K562 (cell line): ENCODE results near the gene HEG1. TPM values are rescaled to one million over a fixed set of nuclear protein-coding genes. Genes with fewer than 3 reads are reported as not detected.

Experiments
- ATAC-seq: fragments of 200-7000 bp; cut with Tn5 transposase; 3 replicates; pipeline ENCODE4 v1.9.1; 2020; ENCODE audit warnings: moderate library complexity
- BruUV-seq: library from RNA; stranded (reverse); fragments of 400-500 nt; replicated peaks from 2 replicates; lab custom pipeline; 2021; lab: Mats Ljungman, UMichigan
- CTCF ChIA-PET: fragments of 300-600 bp; formaldehyde crosslinking; extraction: SDS; loops from one replicate; lab custom pipeline; 2021; ENCODE audit warnings: low intra/inter-chr PET ratio; lab: Yijun Ruan, JAX
- POLR2A ChIA-PET: fragments of 300-600, 350-650 bp; sonication (Branson Sonifier 250); formaldehyde crosslinking; extraction: SDS; loops from one replicate; lab custom pipeline; 2021; ENCODE audit warnings: antibody characterized with exemption, inconsistent platforms; lab: Yijun Ruan, JAX
- DNase-seq, 4 experiments: peaks; one replicate each; pipeline versions ENCODE4 v3.0.0 to v3.0.0-alpha.2; 2011 to 2018; ENCODE audit warnings: low spot score in 3 of 4, mixed read lengths in 3 of 4; ENCODE audit errors: extremely low read depth in 1 of 4
- FAIRE-seq: peaks from 2 replicates; lab custom pipeline; 2011; peaks lifted over from hg19 to GRCh38; lab: Jason Lieb, UNC
- H2AFZ ChIP-seq: 2 replicates; pipeline ENCODE4 v1.6.0; 2011; ENCODE audit warnings: low read depth, low read length, control low read depth, inconsistent platforms
- H3K27ac ChIP-seq: fragments of 200-600 bp; 3 replicates; pipeline ENCODE4 v1.8.0; 2011; ENCODE audit warnings: low read depth, mild to moderate bottlenecking, control low read depth, inconsistent platforms, low read length, moderate library complexity, mixed read lengths; ENCODE audit errors: extremely low read depth
- H3K27me3 ChIP-seq, 2 experiments: fragments of 300-600 bp in 1 of 2; 2 replicates in 1 of 2; 3 replicates in 1 of 2; pipeline versions ENCODE4 v1.6.0 to v1.8.0; 2011; ENCODE audit warnings: inconsistent platforms in 2 of 2, low read length in 2 of 2, mild to moderate bottlenecking in 1 of 2, mixed read lengths in 1 of 2, moderate library complexity in 1 of 2; ENCODE audit not compliant: control insufficient read depth in 2 of 2, insufficient read depth in 2 of 2
- H3K36me3 ChIP-seq: fragments of 300-600 bp; 3 replicates; pipeline ENCODE4 v1.8.0; 2011; ENCODE audit warnings: mild to moderate bottlenecking, low read length, inconsistent platforms; ENCODE audit not compliant: control insufficient read depth, insufficient read depth
- H3K4me1 ChIP-seq, 2 experiments: fragments of 200-600 bp in 1 of 2; replicated peaks in 1 of 2; 2 replicates in 1 of 2; 3 replicates in 1 of 2; pipeline versions ENCODE4 v1.5.1 to v1.8.0; 2011; ENCODE audit warnings: inconsistent platforms in 2 of 2, low read length in 2 of 2, mild to moderate bottlenecking in 1 of 2, mixed read lengths in 1 of 2, moderate library complexity in 1 of 2; ENCODE audit not compliant: control insufficient read depth in 2 of 2, insufficient read depth in 2 of 2
- H3K4me2 ChIP-seq: 2 replicates; pipeline ENCODE4 v1.6.1; 2011; ENCODE audit warnings: low read length, control low read depth, inconsistent platforms, mixed read lengths; ENCODE audit not compliant: insufficient read depth
- H3K4me3 ChIP-seq: fragments of 200-600 bp; sonication (generic), shearing (Covaris generic); 2 replicates; pipeline ENCODE4 v1.5.1; 2016; ENCODE audit warnings: control low read depth, inconsistent platforms
- H3K79me2 ChIP-seq: fragments of 200-600 bp; 3 replicates; pipeline ENCODE4 v1.8.0; 2011; ENCODE audit warnings: low read length, inconsistent platforms; ENCODE audit not compliant: control insufficient read depth, insufficient read depth
- H3K9ac ChIP-seq, 2 experiments: 2 replicates each; pipeline versions ENCODE4 v1.6.0 to v1.6.1; 2011; ENCODE audit warnings: low read depth in 2 of 2, low read length in 2 of 2, control low read depth in 1 of 2, inconsistent platforms in 1 of 2, mild to moderate bottlenecking in 1 of 2, mixed read lengths in 1 of 2; ENCODE audit not compliant: insufficient read depth in 1 of 2
- H3K9me1 ChIP-seq: one replicate; pipeline ENCODE4 v1.6.0; 2011; ENCODE audit warnings: inconsistent platforms, mild to moderate bottlenecking, low read length, moderate library complexity; ENCODE audit not compliant: control insufficient read depth, insufficient read depth
- H3K9me3 ChIP-seq: replicated peaks from 2 replicates; pipeline ENCODE4 v1.5.1; 2011; ENCODE audit warnings: low read depth, low read length, inconsistent platforms; ENCODE audit not compliant: control insufficient read depth, insufficient read depth
- H4K20me1 ChIP-seq: replicated peaks from 2 replicates; pipeline ENCODE4 v1.6.1; 2011; ENCODE audit warnings: low read length, inconsistent platforms, mixed read lengths; ENCODE audit not compliant: control insufficient read depth, insufficient read depth
- ARNT ChIP-seq, 2 experiments: fragments of 450-650 bp; IDR thresholded peaks; 2 replicates each; pipeline ENCODE4 v1.6.1; 2016; ENCODE audit warnings: mild to moderate bottlenecking in 1 of 2
- CCAR2 ChIP-seq: fragments of 200-400 bp; formaldehyde crosslinking; IDR thresholded peaks from 2 replicates; pipeline ENCODE4 v1.6.1; 2017; ENCODE audit warnings: mild to moderate bottlenecking, low read depth, low read length
- FOSL1 ChIP-seq: fragments of 200-800 bp; sonication (Bioruptor generic); conservative IDR thresholded peaks from 2 replicates; pipeline ENCODE4 v1.6.1; 2016; ENCODE audit warnings: missing genetic modification characterization, missing compliant biosample characterization
- HDAC2 ChIP-seq: fragments of 450-650 bp; IDR thresholded peaks from 2 replicates; pipeline ENCODE4 v1.6.1; 2016; ENCODE audit warnings: mild to moderate bottlenecking
- ILF3 ChIP-seq: fragments of 450-650 bp; IDR thresholded peaks from 2 replicates; pipeline ENCODE4 v1.6.1; 2018; ENCODE audit warnings: antibody characterized with exemption, mild to moderate bottlenecking, moderate library complexity, borderline replicate concordance
- KLF13 ChIP-seq: fragments of 450-650 bp; IDR thresholded peaks from 2 replicates; pipeline ENCODE4 v1.6.1; 2016; ENCODE audit warnings: missing genetic modification characterization, low read depth, mild to moderate bottlenecking, missing compliant biosample characterization, moderate library complexity, borderline replicate concordance
- MED1 ChIP-seq: sonication (generic); formaldehyde crosslinking; IDR thresholded peaks from 2 replicates; pipeline ENCODE4 v1.8.1; 2023; ENCODE audit warnings: missing genetic modification reagents, borderline replicate concordance
- MXI1 ChIP-seq: IDR thresholded peaks from 2 replicates; pipeline ENCODE4 v1.6.1; 2011; ENCODE audit warnings: low read depth, mild to moderate bottlenecking, improper control_type of control experiment, low read length
- PRPF4 ChIP-seq: fragments of 200-400 bp; formaldehyde crosslinking; IDR thresholded peaks from one replicate; pipeline ENCODE4 v1.6.1; 2017; ENCODE audit warnings: low read length, low read depth, mild to moderate bottlenecking; ENCODE audit not compliant: insufficient read depth, poor library complexity, severe bottlenecking
- SRF ChIP-seq, 2 experiments: fragments of 250-450, 450-650 bp in 1 of 2; sonication (Bioruptor Pico) in 1 of 2; sonication (generic) in 1 of 2; formaldehyde crosslinking; IDR thresholded peaks; 2 replicates each; pipeline versions ENCODE4 v1.5.0 to v1.5.1; 2020 to 2022; ENCODE audit warnings: mild to moderate bottlenecking in 1 of 2, missing genetic modification reagents in 1 of 2
- TSC22D4 ChIP-seq: fragments of 450-650 bp; IDR thresholded peaks from 2 replicates; pipeline ENCODE4 v1.6.1; 2016; ENCODE audit warnings: missing genetic modification characterization, missing biosample characterization, control low read depth
- ZEB2 ChIP-seq: fragments of 450-650 bp; IDR thresholded peaks from 2 replicates; pipeline ENCODE4 v1.6.1; 2016
- ZNF277 ChIP-seq: fragments of 250-450 bp; sonication (Bioruptor Pico); IDR thresholded peaks from 2 replicates; pipeline ENCODE4 v1.8.0; 2022; ENCODE audit warnings: inconsistent platforms, mild to moderate bottlenecking, moderate library complexity, borderline replicate concordance
- WGBS: fragments of 100-300 bp; shearing (Covaris generic); methylation state at CpG from one replicate; pipeline ENCODE4 v1.1.6; 2016; ENCODE audit warnings: low coverage, mixed read lengths; ENCODE audit not compliant: insufficient coverage; ENCODE audit errors: missing lambda C conversion rate; 5-methylcytosine and 5-hydroxymethylcytosine counted together
- in situ Hi-C: fragments of 300-500 bp; cut with MboI; formaldehyde crosslinking; loops from 4 replicates; pipeline ENCODE4 v1.15.0; 2018; ENCODE audit warnings: inconsistent platforms, mixed read lengths
- intact Hi-C: fragments of 100-400 bp; cut with micrococcal nuclease; formaldehyde crosslinking; loops from 2 replicates; pipeline ENCODE4 v1.14.2; 2022
- polyA plus RNA-seq, 8 experiments: library from polyadenylated mRNA; depleted of rRNA in 4 of 8; stranded (reverse) in 5 of 8; unstranded in 3 of 8; fragments of >200 nt; fragmentation: Nextera tagmentation in 2 of 8; fragmentation: Illumina TruSeq in 1 of 8; extraction: Ambion mirVana in 2 of 8; extraction: Trizol in 1 of 8; gene quantifications; 2 replicates each; pipeline versions ENCODE4 v1.2.1 to v1.2.3, GENCODE V29; 2011 to 2014; ENCODE audit warnings: inconsistent platforms in 1 of 8, missing spikeins in 1 of 8
- total RNA-seq, 7 experiments: library from RNA; depleted of rRNA in 6 of 7; stranded (reverse); fragments of >200 nt in 6 of 7; fragmentation: Illumina TruSeq in 2 of 7; extraction: Trizol in 2 of 7; gene quantifications; 2 replicates each; pipeline versions ENCODE4 v1.2.1 to v1.2.3, GENCODE V29; 2011 to 2021; ENCODE audit warnings: low replicate concordance in 1 of 7

Gene HEG1
- total and polyA plus RNA-seq, 9 of the 15 experiments (the other 6 are each of a cell fraction or from before 2014, with no cell fraction given), result 0.24 TPM; not detected in 8

- ATAC-seq, result no peak
- no peaks in the 10 kb centered on the region for H3K9me3 ChIP-seq
- DNase-seq, result no peak
- H3K36me3 ChIP-seq, result no peaks in the 10 kb centered on the region
- no peak overlapping the region for H3K9ac ChIP-seq
- no peak overlapping the region for H3K27ac ChIP-seq
- in situ Hi-C loops, result no loop called here
- H3K4me1 ChIP-seq, result no peaks in the 10 kb centered on the region
- no peaks in the 10 kb centered on the region for H3K9me1 ChIP-seq
- FAIRE-seq, result no peak
- WGBS, result 4% methylated on average over 3 of the region's 3 CpGs
- no peak overlapping the region for H3K4me2 ChIP-seq
- no peak overlapping the region for H2AFZ ChIP-seq
- CTCF ChIA-PET, result no interaction called here
- H3K27me3 ChIP-seq, result peaks cover 0 to 19% of the 10 kb centered on the region in 2 experiments; a peak in 3 of 5 replicates
- intact Hi-C loops, result no loop called here
- no peaks in the 10 kb centered on the region; the same call in 1 of the 2 replicates for H4K20me1 ChIP-seq
- no peaks in the 10 kb centered on the region for H3K79me2 ChIP-seq
- TF ChIP-seq ILF3 (no peak), FOSL1 (tag) (peak; percentile 58), SRF (CRISPR knock-in tag; IDR thresholded peaks at IDR 0.05) (peak in 1 of 2 experiments; percentile 63; a peak in 1 of 4 replicates), ARNT (IDR thresholded peaks at IDR 0.05) (no peak)
- TF ChIP-seq, all 486 proteins: peak for 2
- POLR2A ChIA-PET, result no interaction called here
- H3K4me3 ChIP-seq, result no peak overlapping the region
- BruUV-seq, result no TSS peak
These were observed 11.4 kb upstream of the HEG1 start for GRCh38 chr3:125067225-125067624.

DNA sequence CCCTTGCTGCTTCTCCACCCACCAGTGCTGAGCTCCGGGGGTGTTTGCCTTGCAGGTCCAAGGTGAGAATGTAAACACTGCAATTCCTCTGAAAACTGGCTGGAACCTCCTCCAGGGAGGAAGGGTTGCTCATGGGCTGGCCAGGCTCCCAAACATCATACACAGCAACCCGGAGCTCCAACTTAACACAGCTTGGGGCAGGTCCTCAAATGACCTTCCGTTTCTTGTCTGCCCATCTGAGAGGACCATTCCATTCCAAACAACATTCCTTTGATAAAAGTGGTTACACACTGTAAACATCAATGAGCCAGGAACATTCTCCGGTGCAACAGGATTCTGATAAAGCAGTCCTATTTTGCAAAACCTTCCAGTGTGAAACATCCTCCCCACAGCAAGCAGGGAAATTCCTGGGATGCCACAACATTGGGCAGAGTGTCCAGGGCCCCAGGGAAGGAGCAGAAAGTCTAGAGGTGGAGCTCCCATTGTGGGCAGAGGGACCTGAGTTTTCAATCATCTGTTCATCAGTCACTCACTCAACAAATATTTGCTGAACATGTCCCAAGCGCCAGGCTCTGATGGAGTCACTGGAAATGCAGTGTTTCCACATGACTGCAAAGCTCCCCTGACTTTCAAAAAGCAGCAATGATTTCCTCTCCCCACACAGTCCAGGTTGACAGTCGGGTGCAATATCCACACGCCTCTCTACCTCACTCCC lies 7.3 kb upstream of the HEG1 start:
- Histone ChIP-seq H2AFZ (no peak overlapping the region), H3K79me2 (no peaks in the 10 kb centered on the region), H3K27ac (no peak overlapping the region), H3K4me1 (no peaks in the 10 kb centered on the region), H3K4me3 (no peak overlapping the region), H3K27me3 (peaks cover 0 to 23% of the 10 kb centered on the region in 2 experiments; a peak in 4 of 5 replicates), H3K9me1 (no peaks in the 10 kb centered on the region), H3K9ac (no peak overlapping the region), H3K4me2 (no peak overlapping the region), H4K20me1 (no peaks in the 10 kb centered on the region; the same call in 1 of the 2 replicates), H3K9me3 (no peaks in the 10 kb centered on the region), H3K36me3 (no peaks in the 10 kb centered on the region)
- POLR2A ChIA-PET, result no interaction called here
- ATAC-seq, result no peak
- intact Hi-C loops (no loop called here), in situ Hi-C loops (no loop called here)
- no TSS peak for BruUV-seq
- FAIRE-seq, result no peak
- CTCF ChIA-PET, result no interaction called here
- DNase-seq, result no peak
- 0% methylated on average over 7 of the region's 7 CpGs for WGBS
- no peak for TF ChIP-seq ZEB2
- no peak for TF ChIP-seq PRPF4
- TF ChIP-seq CCAR2, result no peak
- no peak for TF ChIP-seq KLF13 (tag)
- TF ChIP-seq TSC22D4 (tag), result no peak
- TF ChIP-seq ZNF277 (CRISPR knock-in tag), result no peak
- no peak for TF ChIP-seq MED1 (CRISPR knock-in tag)
- TF ChIP-seq MXI1, result no peak
- no peak for TF ChIP-seq HDAC2
